Islet precursor cell (in vitro differentiated cells): ENCODE data around the gene BTBD16.

Experiments
- DNase-seq: peaks from one replicate; pipeline ENCODE4 v3.0.0-alpha.2; 2018

The BTBD16 gene

DNA sequence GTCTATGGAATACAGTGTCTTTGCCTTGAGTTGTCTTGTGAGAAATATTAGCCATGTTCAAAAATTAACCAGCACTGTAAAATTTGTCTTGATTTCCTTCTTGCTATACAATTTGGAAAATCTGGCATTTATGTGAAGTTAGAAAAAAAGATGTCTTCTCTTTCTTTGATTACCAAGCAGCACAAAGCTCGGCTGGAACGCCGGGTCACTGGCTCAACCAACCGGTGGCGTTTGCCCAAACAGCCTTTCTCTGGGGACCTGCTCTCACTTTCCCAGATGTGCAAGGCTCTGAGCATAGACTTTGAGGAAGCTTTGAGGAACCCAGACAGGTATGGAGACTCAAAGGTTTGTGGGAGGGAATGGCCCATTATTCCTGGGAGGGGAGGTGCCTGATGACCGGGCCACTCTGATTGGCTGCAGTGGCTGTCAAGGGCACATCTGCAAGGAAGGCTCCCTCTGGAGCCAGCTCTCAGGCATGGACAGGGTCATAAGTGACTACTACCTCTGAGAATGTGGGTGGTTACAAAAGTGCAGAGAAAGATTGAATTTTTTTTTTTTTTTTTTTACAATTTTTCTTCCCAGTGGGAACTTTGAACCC lies 5.6 kb downstream of the BTBD16 start:
- peak; percentile 79 for DNase-seq

DNA sequence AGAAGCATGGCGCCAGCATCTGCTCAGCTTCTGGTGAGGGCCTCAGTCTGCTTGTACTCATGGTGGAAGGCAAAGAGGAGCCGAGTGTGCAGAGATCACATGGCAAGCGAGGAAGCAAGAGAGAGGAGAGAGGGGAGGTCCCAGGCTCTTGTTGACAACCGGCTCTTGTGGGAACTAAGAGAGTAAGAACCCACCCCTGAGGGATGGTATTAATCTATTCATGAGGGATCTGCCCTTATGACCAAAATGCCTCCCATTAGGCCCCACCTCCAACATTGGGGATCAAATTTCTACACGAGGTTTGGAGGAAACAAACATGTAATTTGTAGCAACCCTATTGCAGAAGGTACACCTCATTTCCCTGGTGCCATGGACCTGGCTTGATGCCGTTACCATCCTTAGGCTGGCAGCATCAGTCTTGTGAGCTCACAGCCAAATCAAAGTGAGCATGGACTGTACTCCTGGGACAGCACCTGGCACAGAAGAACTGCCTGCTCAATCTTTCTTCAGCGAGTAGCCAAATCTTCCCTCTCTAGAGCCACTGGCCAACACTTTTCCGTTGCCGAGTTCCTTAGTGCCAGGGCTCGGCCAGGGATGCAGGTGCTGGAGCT lies 6.5 kb downstream of the BTBD16 start:
- DNase-seq: peak; percentile 37

- DNase-seq: peak; percentile 87
Measured at GRCh38 chr10:122279725-122280141, 8.6 kb downstream of the BTBD16 start.

GRCh38 chr10:122280156-122280555 lies 9.1 kb downstream of the BTBD16 start:
- DNase-seq: no peak

DNA sequence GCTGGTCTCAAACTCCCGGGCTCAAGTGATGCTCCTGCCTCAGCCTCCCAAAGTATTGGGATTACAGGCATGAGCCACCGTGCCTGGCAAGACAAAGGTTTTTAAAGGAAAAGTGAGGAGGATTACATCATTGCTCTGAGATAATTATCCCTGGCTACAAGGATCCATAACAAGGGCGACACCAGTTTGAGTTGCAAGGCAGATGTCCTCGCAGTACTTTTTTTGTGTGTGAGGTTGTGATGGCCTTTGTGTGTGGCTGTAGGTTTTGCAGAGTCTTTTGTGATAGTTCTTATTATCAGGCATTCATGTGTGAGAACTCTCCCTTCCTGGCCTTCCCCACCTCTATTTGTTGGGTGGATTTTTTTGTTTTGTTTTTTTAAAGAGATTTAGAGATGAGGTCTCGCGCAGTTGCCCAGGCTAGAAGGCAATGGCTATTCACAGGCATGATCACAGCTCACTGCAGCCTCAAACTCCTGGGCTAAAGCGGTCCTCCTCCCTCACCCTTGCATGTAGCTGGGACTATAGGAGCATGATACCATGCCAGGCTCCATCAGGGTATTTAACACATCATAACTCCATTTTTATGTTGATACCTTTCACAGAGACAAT lies 10.0 kb downstream of the BTBD16 start:
- peak; percentile 14 for DNase-seq

DNA sequence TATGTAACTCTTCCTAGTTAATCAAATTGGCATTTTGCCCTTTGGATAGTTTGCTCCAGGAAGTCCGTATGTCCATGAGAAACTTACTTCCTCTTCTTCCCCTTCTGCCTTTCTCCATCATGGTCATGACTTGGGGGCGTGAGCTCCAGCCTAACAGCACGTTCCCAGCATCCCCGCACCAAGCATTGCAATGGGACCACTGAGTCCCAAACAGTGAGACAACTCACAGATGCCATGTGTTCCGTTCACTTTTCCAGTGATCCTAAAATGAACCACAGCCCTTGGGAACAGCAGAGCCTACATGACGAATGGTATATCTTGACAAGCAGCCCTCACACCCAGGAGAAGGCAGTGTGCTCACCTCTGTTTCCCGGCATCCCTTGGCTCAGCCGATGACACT lies 10.7 kb downstream of the BTBD16 start:
- DNase-seq: peak; percentile 21

GRCh38 chr10:122282253-122282671 lies 11.2 kb downstream of the BTBD16 start:
- peak; percentile 36 for DNase-seq

DNA sequence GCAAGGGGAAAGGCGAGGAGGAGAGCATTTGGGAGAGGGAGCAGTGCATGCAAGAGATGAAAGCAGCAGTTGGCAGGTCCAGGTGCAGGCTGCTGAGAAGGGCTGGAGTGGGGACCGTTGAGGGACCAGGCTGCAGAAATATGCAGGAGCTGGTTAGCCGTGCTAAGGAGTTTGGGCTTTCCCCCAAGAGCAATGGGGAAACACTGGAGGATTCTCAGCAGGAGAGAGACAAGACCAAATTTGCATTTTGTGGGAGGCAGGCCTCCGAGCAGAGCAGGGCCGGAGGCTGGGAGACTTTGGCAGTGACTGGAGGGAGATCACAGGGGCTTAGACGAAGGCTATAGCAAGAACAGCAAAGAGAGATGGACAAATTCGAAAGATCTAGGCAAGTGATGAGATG lies 11.8 kb downstream of the BTBD16 start:
- peak; percentile 44 for DNase-seq

DNA sequence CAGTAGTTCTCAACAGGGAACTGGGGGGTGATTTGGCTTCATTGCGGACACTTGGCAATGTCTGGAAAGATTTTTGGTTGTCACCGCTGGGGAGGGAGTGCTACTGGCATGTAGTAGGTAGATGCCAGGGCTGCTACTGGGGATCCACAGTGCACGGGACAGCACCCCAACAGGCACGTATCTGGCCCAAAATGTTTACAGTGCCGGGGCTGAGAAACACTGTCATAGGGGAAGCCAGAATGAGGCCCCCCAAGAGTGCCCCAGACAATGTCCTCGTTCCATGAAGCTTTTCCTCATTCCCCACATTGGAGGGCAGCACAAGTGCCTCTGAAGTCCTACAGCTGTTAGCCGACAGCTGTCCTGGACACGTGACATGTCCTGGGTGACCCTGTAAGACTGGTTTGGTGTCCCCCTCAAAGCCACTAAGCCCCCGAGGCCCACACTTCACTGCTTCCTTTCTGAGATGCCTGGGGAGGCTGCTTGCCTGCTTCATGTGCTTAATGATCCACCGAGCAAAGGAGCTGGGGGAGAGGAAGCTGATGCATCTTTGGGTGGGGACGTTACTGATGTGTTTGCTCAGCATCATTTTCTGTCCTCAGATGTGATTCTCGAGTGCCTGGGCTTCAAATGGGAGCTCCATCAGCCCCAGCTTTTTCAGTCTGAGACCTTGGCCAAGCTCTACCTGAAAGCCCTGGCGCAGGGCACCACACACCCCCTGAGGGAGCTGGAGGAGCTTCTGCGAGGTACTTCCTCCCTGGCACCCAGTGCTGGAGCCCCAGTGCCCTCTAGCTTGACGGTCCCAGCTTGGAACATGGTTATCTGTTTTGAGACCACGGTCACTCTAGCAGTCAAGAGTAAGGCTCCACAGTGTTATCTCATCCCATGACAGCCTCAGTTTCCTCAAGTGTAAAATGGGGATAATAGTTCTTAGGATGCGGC lies 14.7 kb downstream of the BTBD16 start:
- peak; percentile 32 for DNase-seq

- peak; percentile 89 for DNase-seq
Measured at GRCh38 chr10:122286867-122287266, 15.8 kb downstream of the BTBD16 start.

- peak; percentile 22 for DNase-seq
Measured at GRCh38 chr10:122287570-122287969, 16.5 kb downstream of the BTBD16 start.

- no peak for DNase-seq
Measured at GRCh38 chr10:122288262-122288661, 17.2 kb downstream of the BTBD16 start.

DNA sequence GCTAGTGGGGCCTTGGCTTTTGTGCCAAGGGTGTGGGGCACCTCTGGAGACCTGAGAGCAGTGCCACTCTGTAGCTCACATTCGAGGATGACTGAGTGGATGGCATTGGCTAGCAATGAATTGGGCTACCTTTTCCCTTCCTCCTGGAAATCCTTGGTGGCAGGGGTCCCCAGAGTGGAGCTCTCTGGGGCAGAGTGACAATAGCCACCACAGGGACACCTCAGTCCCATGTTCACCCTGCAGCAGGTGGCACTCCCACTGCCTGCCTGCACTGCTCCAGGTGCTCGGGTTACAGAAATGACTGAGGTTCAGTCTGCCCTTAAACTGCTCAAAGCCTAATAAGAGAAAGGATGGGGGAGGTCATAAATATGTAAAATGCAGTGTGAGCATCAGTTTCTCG lies 17.8 kb downstream of the BTBD16 start:
- no peak for DNase-seq

- peak; percentile 30 for DNase-seq
Measured at GRCh38 chr10:122290334-122290733, 19.2 kb downstream of the BTBD16 start.

GRCh38 chr10:122290833-122291532 lies 19.9 kb downstream of the BTBD16 start:
- DNase-seq: peak; percentile 32

GRCh38 chr10:122291739-122292138 lies 20.6 kb downstream of the BTBD16 start:
- DNase-seq: peak; percentile 25

- DNase-seq: peak; percentile 15
Measured at GRCh38 chr10:122292376-122292775, 21.3 kb downstream of the BTBD16 start.

DNA sequence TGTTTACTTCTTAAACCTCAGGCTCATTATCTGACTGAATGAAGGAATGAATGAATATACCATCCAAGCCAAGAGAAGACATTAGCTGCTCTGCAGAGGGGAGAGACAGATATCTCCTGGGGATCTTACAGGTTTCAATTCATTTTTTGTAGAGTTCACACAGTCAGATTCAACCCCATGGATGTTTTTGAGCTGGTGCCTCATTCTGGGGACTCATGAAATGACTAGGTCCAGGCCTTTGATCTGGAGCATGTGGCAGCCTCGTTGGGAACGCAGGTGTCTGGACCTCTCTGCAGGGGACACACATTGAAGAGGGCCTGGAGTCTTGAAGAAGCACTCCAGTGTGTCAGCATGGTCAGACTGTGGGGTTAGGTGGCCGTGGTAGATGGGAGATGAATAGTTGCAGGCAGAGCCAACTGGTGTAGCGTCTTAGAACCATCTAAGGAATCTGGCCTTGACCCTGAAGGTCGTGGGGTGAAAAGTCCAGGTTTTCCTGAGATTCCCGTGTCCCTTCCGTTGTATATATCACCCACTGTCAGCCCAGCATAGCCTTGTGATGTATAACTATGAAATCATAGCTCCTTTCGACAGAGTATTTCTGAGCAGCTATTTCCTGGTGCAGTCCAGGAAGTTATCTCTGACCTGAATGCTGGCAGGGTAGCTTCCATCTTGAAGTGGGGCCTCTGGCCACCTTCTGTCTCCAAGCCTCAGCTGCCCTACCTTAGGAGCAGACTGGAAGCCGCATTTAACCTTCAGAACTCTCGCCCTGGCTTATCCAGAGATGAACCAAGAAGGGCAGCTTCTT lies 22.3 kb downstream of the BTBD16 start:
- no peak for DNase-seq

DNA sequence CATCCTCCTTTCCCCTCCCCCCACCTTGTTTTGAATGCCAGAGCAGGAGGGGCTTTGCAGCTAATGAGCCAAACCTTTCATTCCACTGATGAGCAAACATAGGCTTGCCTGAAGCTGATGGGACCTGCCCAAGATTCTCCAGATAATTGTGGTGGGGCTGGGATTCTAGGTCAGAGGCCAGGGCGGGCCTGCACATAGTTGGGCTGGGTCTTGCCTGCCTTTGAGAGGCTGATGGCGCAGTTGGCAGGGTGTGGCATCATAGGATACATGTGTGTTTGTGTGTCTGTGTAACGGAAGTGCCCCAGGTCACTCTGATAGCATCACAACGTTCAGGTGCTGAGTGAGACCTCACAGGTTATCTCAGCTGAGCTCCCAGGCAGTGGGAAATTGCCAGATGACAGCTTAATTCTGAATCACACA lies 22.9 kb downstream of the BTBD16 start:
- DNase-seq: peak; percentile 87

DNA sequence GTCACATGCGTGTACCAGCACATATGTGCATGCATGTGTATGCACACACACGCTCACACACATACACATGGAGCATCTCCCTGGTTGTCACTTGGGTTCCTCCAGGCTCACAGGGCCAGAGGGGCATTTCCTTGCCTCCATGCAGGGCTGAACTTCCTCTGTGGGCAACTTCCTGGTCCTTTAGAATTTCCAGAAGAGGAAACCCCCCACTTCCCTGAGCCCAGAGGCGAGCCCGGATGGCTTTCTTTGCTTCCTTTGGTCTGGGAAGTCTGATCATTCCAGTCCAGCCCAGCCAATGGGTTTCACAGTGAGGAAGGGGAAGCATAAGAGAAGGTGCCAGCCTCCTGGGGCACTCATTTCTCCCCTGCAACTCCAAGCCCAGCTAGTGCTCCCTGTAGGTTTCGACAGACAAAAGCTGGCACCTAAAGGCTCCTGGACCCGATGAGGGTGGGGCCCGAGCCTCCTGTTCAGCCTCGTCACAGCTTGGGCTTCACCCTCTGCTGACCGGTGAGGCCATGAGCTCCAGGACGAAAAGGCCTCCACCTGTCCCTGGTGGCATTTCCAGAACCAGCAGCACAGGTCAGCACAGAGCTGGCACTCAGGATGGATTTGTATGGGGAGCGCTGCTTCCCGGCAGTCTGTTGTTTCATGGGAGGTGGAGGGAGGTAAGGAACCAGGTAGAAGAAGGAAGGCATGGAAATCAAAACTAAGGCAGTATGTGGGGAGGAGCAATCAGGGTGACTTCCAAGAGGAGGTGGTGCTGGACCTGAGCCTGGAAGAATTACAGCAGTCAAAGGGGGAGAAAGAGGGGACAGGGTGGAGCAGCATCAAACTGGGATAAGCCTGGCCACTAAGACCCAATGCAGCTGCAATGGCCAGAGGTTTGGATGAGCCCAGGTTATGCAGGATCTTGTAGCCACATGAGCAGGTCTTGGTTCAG lies 23.7 kb downstream of the BTBD16 start:
- DNase-seq: peak; percentile 37

- DNase-seq: peak; percentile 50
Measured at GRCh38 chr10:122295451-122295809, 24.3 kb downstream of the BTBD16 start.
